Measurements from ENCODE around the gene SIM1. TPM values are rescaled to one million over a fixed set of nuclear protein-coding genes. Genes with fewer than 3 reads are reported as not detected.

The SIM1 gene
- total RNA-seq, 1 donor from 2014 or later: not detected

DNA sequence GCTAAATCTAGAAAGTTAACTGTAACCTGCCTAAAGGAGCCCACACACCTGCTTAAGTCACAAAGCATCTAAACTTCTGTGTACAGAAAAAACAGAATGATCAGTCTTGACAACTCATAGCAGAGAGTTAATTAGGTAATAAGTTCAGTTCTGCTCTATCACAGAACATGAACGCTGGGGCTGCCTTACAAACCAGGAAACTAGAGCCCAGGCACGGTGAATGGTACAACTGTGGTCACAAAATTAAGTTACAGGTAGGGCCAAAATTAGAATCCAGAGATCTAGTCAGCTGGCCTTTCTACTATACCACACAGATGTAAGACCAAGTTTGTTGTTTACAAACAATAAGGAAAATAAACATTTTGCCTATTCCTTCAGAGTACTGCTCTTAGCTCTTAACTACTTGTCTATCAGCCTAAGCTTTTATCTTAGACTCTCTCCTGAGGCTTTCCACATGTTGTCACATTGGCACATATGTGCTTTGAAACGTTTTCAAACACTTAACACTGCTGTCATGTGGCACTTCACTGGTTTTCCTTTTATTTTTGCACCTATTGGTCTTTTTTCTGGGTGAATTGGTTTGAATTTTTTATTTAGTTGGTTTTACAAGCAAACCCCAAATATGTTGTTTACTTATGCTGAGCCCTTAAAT is 75.7 kb downstream of the SIM1 start:
- TF ChIP-seq, protein P1, sequence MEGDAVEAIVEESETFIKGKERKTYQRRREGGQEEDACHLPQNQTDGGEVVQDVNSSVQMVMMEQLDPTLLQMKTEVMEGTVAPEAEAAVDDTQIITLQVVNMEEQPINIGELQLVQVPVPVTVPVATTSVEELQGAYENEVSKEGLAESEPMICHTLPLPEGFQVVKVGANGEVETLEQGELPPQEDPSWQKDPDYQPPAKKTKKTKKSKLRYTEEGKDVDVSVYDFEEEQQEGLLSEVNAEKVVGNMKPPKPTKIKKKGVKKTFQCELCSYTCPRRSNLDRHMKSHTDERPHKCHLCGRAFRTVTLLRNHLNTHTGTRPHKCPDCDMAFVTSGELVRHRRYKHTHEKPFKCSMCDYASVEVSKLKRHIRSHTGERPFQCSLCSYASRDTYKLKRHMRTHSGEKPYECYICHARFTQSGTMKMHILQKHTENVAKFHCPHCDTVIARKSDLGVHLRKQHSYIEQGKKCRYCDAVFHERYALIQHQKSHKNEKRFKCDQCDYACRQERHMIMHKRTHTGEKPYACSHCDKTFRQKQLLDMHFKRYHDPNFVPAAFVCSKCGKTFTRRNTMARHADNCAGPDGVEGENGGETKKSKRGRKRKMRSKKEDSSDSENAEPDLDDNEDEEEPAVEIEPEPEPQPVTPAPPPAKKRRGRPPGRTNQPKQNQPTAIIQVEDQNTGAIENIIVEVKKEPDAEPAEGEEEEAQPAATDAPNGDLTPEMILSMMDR (IDR thresholded peaks at IDR 0.05; ENCODE audit: insufficient read depth, low read length, severe bottlenecking): no peak
- no peaks in the 10 kb centered on the region for H3K27me3 ChIP-seq (ENCODE audit: control insufficient read depth, insufficient read depth, low read length)
- no peak overlapping the region for H3K4me3 ChIP-seq (ENCODE audit: low read depth, low read length)
- no peaks in the 10 kb centered on the region for H3K36me3 ChIP-seq (ENCODE audit: control insufficient read depth, insufficient read depth, low read length)
- FAIRE-seq (no peak), DNase-seq (ENCODE audit: low read depth) (no peak)

DNA sequence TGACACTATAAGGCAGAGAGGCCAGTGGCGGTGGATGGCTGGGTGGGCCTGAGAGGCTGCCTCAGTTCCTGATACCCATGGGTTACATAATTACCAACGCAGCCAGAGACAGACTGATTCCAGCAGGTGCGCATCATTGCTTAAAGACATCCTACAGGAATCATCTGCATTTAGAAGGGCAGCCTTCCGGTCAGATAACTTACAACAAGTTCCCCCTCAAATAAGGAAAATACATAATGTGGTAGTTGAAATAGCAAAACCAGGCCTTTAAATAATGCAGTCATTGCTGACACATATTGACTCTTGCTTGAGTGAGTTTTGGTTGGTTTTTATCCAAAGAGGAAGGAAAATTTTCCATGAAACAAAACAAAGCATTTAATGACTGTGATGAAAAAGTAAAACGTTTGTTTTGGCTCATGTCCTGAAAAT is 81.9 kb downstream of the SIM1 start:
- TF ChIP-seq, protein P1 (IDR thresholded peaks at IDR 0.05; ENCODE audit: insufficient read depth, low read length, severe bottlenecking): no peak
- FAIRE-seq: no peak
- peak; percentile 12 for DNase-seq (ENCODE audit: low read depth)
- H3K36me3 ChIP-seq (ENCODE audit: control insufficient read depth, insufficient read depth, low read length): no peaks in the 10 kb centered on the region
- no peaks in the 10 kb centered on the region for H3K27me3 ChIP-seq (ENCODE audit: control insufficient read depth, insufficient read depth, low read length)
- no peak overlapping the region for H3K4me3 ChIP-seq (ENCODE audit: low read depth, low read length)

DNA sequence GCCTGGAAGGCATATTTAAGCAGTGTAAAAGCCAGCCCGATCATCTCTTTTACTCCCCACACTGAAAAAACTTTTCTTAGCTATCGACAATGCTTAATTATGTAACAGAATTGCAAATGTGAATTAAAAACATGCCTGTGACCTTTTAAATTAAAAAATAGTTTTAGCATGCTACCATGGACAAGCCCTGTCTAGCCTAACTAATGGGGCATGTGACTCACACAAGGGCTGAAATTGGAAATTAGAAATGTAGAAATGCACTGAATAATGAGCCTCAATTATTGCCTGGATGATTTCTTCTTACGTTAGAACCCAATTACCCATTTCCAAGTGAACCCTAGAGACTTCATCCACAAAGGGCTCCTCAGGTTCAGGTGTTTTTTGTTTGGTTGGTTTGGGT is 82.7 kb downstream of the SIM1 start:
- TF ChIP-seq, protein P1 (IDR thresholded peaks at IDR 0.05; ENCODE audit: insufficient read depth, low read length, severe bottlenecking): no peak
- Histone ChIP-seq H3K36me3 (ENCODE audit: control insufficient read depth, insufficient read depth, low read length) (no peaks in the 10 kb centered on the region), H3K27me3 (ENCODE audit: control insufficient read depth, insufficient read depth, low read length) (no peaks in the 10 kb centered on the region), H3K4me3 (ENCODE audit: low read depth, low read length) (no peak overlapping the region)
- DNase-seq (ENCODE audit: low read depth): peak; percentile 68
- FAIRE-seq: no peak

DNA sequence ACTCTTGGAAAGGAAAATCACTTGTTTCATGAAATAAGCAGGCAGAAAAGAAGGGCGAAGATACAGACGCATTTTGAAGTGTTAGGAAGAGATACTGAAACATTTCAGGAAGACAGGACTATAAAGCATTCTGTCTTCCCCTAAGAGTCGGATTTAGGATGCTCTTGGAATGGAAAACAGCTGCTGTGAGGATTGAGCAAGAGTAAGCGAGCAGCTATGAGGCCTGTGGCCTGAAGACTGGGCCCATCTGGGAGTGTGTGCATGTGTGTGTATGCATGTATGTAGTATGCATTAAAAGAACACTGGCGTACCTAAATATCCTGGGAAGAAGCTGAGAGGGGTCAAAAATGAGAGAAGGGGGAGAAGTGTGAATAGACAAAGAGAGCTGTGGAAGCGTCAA is 83.6 kb downstream of the SIM1 start:
- no peak overlapping the region for H3K4me3 ChIP-seq (ENCODE audit: low read depth, low read length)
- no peaks in the 10 kb centered on the region for H3K36me3 ChIP-seq (ENCODE audit: control insufficient read depth, insufficient read depth, low read length)
- FAIRE-seq (no peak), DNase-seq (ENCODE audit: low read depth) (no peak)
- no peaks in the 10 kb centered on the region for H3K27me3 ChIP-seq (ENCODE audit: control insufficient read depth, insufficient read depth, low read length)
- TF ChIP-seq, protein P1 (IDR thresholded peaks at IDR 0.05; ENCODE audit: insufficient read depth, low read length, severe bottlenecking): no peak

DNA sequence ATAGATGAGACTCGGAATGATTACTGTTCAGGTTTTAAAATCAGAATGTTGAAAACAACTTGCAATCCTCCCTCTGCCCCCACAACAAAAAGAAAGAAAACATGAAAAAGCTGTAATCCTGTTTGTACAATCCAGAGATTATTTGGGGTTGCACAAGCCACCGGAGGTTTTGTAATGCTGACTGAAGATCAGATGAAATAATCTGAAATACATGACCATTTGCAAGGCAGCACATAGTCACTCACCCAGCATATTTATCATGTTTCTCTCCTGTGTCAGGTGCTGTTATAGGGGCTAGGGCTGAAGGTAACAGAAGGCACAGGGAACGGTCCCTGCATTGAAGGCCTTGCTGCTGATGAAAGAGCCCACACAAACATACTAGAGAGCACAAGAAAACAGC is 85.3 kb downstream of the SIM1 start:
- FAIRE-seq (no peak), DNase-seq (ENCODE audit: low read depth) (no peak)
- no peak overlapping the region for H3K4me3 ChIP-seq (ENCODE audit: low read depth, low read length)
- TF ChIP-seq, protein P1 (IDR thresholded peaks at IDR 0.05; ENCODE audit: insufficient read depth, low read length, severe bottlenecking): no peak
- no peaks in the 10 kb centered on the region for H3K36me3 ChIP-seq (ENCODE audit: control insufficient read depth, insufficient read depth, low read length)
- H3K27me3 ChIP-seq (ENCODE audit: control insufficient read depth, insufficient read depth, low read length): no peaks in the 10 kb centered on the region

DNA sequence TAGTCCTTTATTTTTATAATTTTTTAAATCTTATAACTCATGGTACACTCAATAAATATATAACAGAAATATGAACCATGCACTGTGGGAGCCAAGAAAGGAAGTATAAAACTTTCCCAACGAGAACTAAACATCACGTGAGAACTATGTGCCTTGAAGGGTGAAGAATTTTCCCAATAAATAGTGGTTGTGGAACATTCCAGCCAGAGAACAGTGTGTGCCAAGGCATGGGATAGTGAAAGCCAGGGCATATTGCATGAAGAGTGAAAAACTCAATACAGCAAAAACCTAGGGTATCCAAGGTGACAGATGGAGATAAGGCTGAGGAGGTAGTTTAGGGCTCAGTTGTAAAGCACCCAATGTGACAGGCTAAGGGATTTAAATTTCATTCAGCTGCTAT is 86.1 kb downstream of the SIM1 start:
- TF ChIP-seq, protein P1 (IDR thresholded peaks at IDR 0.05; ENCODE audit: insufficient read depth, low read length, severe bottlenecking): no peak
- H3K27me3 ChIP-seq (ENCODE audit: control insufficient read depth, insufficient read depth, low read length): no peaks in the 10 kb centered on the region
- DNase-seq (ENCODE audit: low read depth) (no peak), FAIRE-seq (no peak)
- no peak overlapping the region for H3K4me3 ChIP-seq (ENCODE audit: low read depth, low read length)
- no peaks in the 10 kb centered on the region for H3K36me3 ChIP-seq (ENCODE audit: control insufficient read depth, insufficient read depth, low read length)
